IMR-90 (cell line): ENCODE data around the gene MLLT1. TPM values are rescaled to one million over a fixed set of nuclear protein-coding genes. Genes with fewer than 3 reads are reported as not detected.

Experiments used
- ATAC-seq: fragments of 200-7000 bp; cut with Tn5 transposase; 2 replicates; pipeline ENCODE4 v1.9.1; 2020; ENCODE audit warnings: low read depth, mild to moderate bottlenecking, moderate library complexity
- BruUV-seq: library from RNA; stranded (reverse); fragments of 400-500 nt; replicated peaks from 2 replicates; lab custom pipeline; 2021; lab: Mats Ljungman, UMichigan
- CTCF ChIA-PET: fragments of 300-600 bp; formaldehyde crosslinking; extraction: SDS; loops from one replicate; lab custom pipeline; 2021; ENCODE audit warnings: antibody characterized with exemption; lab: Yijun Ruan, JAX
- POLR2A ChIA-PET: fragments of 300-600 bp; sonication (Branson Sonifier 250); formaldehyde crosslinking; loops from one replicate; lab custom pipeline; 2022; ENCODE audit warnings: antibody characterized with exemption; ENCODE audit not compliant: unreplicated experiment; lab: Charles Lee
- DNase-seq: peaks from one replicate; pipeline ENCODE4 v3.0.0; 2013
- H2AFZ ChIP-seq: replicated peaks from 2 replicates; pipeline ENCODE3; 2013; ENCODE audit warnings: low read length, mild to moderate bottlenecking; ENCODE audit not compliant: poor library complexity
- H2AK5ac ChIP-seq: 2 replicates; pipeline ENCODE4 v1.6.1; 2013; ENCODE audit warnings: low read depth, low read length, inconsistent platforms
- H2AK9ac ChIP-seq: replicated peaks from 2 replicates; pipeline ENCODE3; 2013; ENCODE audit warnings: mild to moderate bottlenecking, low read depth, low read length, moderate library complexity; ENCODE audit not compliant: poor library complexity
- H2BK120ac ChIP-seq: 2 replicates; pipeline ENCODE4 v1.6.1; 2013; ENCODE audit warnings: low read depth, low read length, inconsistent platforms
- H2BK15ac ChIP-seq: 3 replicates; pipeline ENCODE4 v1.6.1; 2013; ENCODE audit warnings: low read depth, low read length, inconsistent platforms
- H2BK20ac ChIP-seq: 2 replicates; pipeline ENCODE4 v1.6.1; 2013; ENCODE audit warnings: low read depth, mild to moderate bottlenecking, inconsistent platforms, low read length, moderate library complexity
- H2BK5ac ChIP-seq: 2 replicates; pipeline ENCODE4 v1.6.1; 2013; ENCODE audit warnings: mild to moderate bottlenecking, low read depth, low read length, inconsistent platforms; ENCODE audit not compliant: poor library complexity, severe bottlenecking
- H3K14ac ChIP-seq: replicated peaks from 2 replicates; pipeline ENCODE4 v1.6.1; 2013; ENCODE audit warnings: low read depth, low read length, inconsistent platforms
- H3K18ac ChIP-seq: 2 replicates; pipeline ENCODE4 v1.6.1; 2013; ENCODE audit warnings: low read depth, low read length, control low read depth
- H3K23ac ChIP-seq: 2 replicates; pipeline ENCODE4 v1.6.1; 2013; ENCODE audit warnings: low read depth, low read length, inconsistent platforms
- H3K27ac ChIP-seq: 2 replicates; pipeline ENCODE4 v1.5.1; 2013; ENCODE audit warnings: mild to moderate bottlenecking, control low read depth, low read length; ENCODE audit not compliant: insufficient read depth
- H3K27me3 ChIP-seq: 2 replicates; pipeline ENCODE4 v1.6.1; 2013; ENCODE audit warnings: low read length; ENCODE audit not compliant: control insufficient read depth, insufficient read depth
- H3K36me3 ChIP-seq: 2 replicates; pipeline ENCODE4 v1.6.1; 2013; ENCODE audit warnings: low read length, mixed read lengths; ENCODE audit not compliant: control insufficient read depth, insufficient read depth
- H3K4ac ChIP-seq: 2 replicates; pipeline ENCODE4 v1.6.1; 2013; ENCODE audit warnings: low read depth, low read length, inconsistent platforms
- H3K4me1 ChIP-seq: 2 replicates; pipeline ENCODE4 v1.6.1; 2013; ENCODE audit warnings: low read length, mixed read lengths; ENCODE audit not compliant: control insufficient read depth, insufficient read depth
- H3K4me2 ChIP-seq: 2 replicates; pipeline ENCODE4 v1.6.1; 2013; ENCODE audit warnings: low read depth, mild to moderate bottlenecking, control low read depth, low read length, moderate library complexity
- H3K4me3 ChIP-seq: 2 replicates; pipeline ENCODE4 v1.5.1; 2013; ENCODE audit warnings: low read depth, mild to moderate bottlenecking, control low read depth, low read length, moderate library complexity; ENCODE audit not compliant: insufficient read depth
- H3K56ac ChIP-seq: 2 replicates; pipeline ENCODE4 v1.6.1; 2013; ENCODE audit warnings: low read length, inconsistent platforms; ENCODE audit not compliant: insufficient read depth; ENCODE audit errors: extremely low read depth
- H3K79me1 ChIP-seq, 2 experiments: 2 replicates each; pipeline ENCODE4 v1.6.1; 2013; ENCODE audit warnings: low read length in 2 of 2, inconsistent platforms in 1 of 2, low read depth in 1 of 2
- H3K9ac ChIP-seq: 2 replicates; pipeline ENCODE4 v1.6.1; 2013; ENCODE audit warnings: low read depth, low read length, control low read depth
- H3K9me1 ChIP-seq: 2 replicates; pipeline ENCODE4 v1.6.1; 2013; ENCODE audit warnings: low read length, inconsistent platforms; ENCODE audit not compliant: insufficient read depth
- H3K9me3 ChIP-seq: 2 replicates; pipeline ENCODE4 v1.6.1; 2013; ENCODE audit warnings: low read length; ENCODE audit not compliant: control insufficient read depth, insufficient read depth
- H4K20me1 ChIP-seq: 2 replicates; pipeline ENCODE4 v1.6.1; 2013; ENCODE audit warnings: low read length, inconsistent platforms; ENCODE audit not compliant: insufficient read depth
- H4K5ac ChIP-seq: 2 replicates; pipeline ENCODE4 v1.6.1; 2013; ENCODE audit warnings: mild to moderate bottlenecking, low read depth, low read length, control low read depth
- H4K8ac ChIP-seq, 2 experiments: 2 replicates each; pipeline ENCODE4 v1.6.1; 2013; ENCODE audit warnings: low read depth in 2 of 2, low read length in 2 of 2, control low read depth in 1 of 2, inconsistent platforms in 1 of 2
- H4K91ac ChIP-seq: 2 replicates; pipeline ENCODE4 v1.6.1; 2013; ENCODE audit warnings: low read depth, low read length, inconsistent platforms; ENCODE audit not compliant: insufficient read depth
- CEBPB ChIP-seq: IDR thresholded peaks from 2 replicates; pipeline ENCODE4 v1.6.1; 2012; ENCODE audit warnings: low read depth, low read length, improper control_type of control experiment
- FOS ChIP-seq: fragments of 150-350 bp; IDR thresholded peaks from 2 replicates; pipeline ENCODE4 v1.6.1; 2016; ENCODE audit warnings: low read depth, low read length
- MAFK ChIP-seq: IDR thresholded peaks from 2 replicates; pipeline ENCODE4 v1.6.1; 2012; ENCODE audit warnings: low read depth, low read length, improper control_type of control experiment
- MAZ ChIP-seq: IDR thresholded peaks from 2 replicates; pipeline ENCODE4 v1.6.1; 2012; ENCODE audit warnings: low read depth, mild to moderate bottlenecking, low read length, improper control_type of control experiment, moderate library complexity, borderline replicate concordance
- MXI1 ChIP-seq: IDR thresholded peaks from 2 replicates; pipeline ENCODE4 v1.6.1; 2012; ENCODE audit warnings: low read depth, mild to moderate bottlenecking, low read length, moderate library complexity, borderline replicate concordance
- POLR2A ChIP-seq: IDR thresholded peaks from 2 replicates; pipeline ENCODE4 v1.6.1; 2012; ENCODE audit warnings: mild to moderate bottlenecking, low read depth, low read length
- RAD21 ChIP-seq: IDR thresholded peaks from 2 replicates; pipeline ENCODE4 v1.6.1; 2012; ENCODE audit warnings: low read length, improper control_type of control experiment
- RFX5 ChIP-seq: IDR thresholded peaks from 2 replicates; pipeline ENCODE4 v1.8.0; 2012; ENCODE audit warnings: low read depth, mild to moderate bottlenecking, low read length, moderate library complexity
- SMC3 ChIP-seq: fragments of 150-350 bp; IDR thresholded peaks from 2 replicates; pipeline ENCODE4 v1.6.1; 2016; ENCODE audit warnings: low read depth, mild to moderate bottlenecking, antibody characterized with exemption, low read length, moderate library complexity
- WGBS, 2 experiments: methylation state at CpG; one replicate each; pipeline versions ENCODE4 v1.1.5 to v1.1.7; 2013; ENCODE audit warnings: missing lambda C conversion rate in 2 of 2; ENCODE audit not compliant: insufficient read length in 1 of 2; ENCODE audit errors: extremely low coverage in 2 of 2; 5-methylcytosine and 5-hydroxymethylcytosine counted together
- dilution Hi-C: fragments of 300-500 bp; cut with HindIII; formaldehyde crosslinking; loops from one replicate; pipeline ENCODE4 v1.14.3; 2018; ENCODE audit warnings: low sequenced_read_pairs; ENCODE audit not compliant: unreplicated experiment
- in situ Hi-C: fragments of 300-500 bp; cut with MboI; formaldehyde crosslinking; loops from 3 replicates; pipeline ENCODE4 v1.14.3; 2019; ENCODE audit warnings: low sequenced_read_pairs, inconsistent platforms, mixed read lengths
- intact Hi-C: fragments of 100-400 bp; cut with micrococcal nuclease; formaldehyde crosslinking; loops from 2 replicates; pipeline ENCODE4 v1.10.0; 2022
- polyA plus RNA-seq, 3 experiments: library from polyadenylated mRNA; depleted of rRNA; stranded (reverse); fragments of >200 nt; gene quantifications; 2 replicates each; pipeline ENCODE4 v1.2.3, GENCODE V29; 2012; ENCODE audit warnings: low replicate concordance in 1 of 3
- total RNA-seq: library from RNA; depleted of rRNA; stranded (reverse); fragments of >200 nt; gene quantifications from 2 replicates; pipeline ENCODE4 v1.2.3, GENCODE V29; 2012
- TF ChIP-seq, protein P1 (sequence below): fragments of 150-350 bp; IDR thresholded peaks from 2 replicates; pipeline ENCODE4 v1.6.1; 2016; ENCODE audit warnings: low read depth, mild to moderate bottlenecking, low read length, moderate library complexity, borderline replicate concordance
- TF ChIP-seq, protein P2 (sequence below): fragments of 150-350 bp; IDR thresholded peaks from 2 replicates; pipeline ENCODE4 v1.6.1; 2017; ENCODE audit warnings: mild to moderate bottlenecking, antibody characterized with exemption, low read length, low read depth
- TF ChIP-seq, protein P3 (sequence below): conservative IDR thresholded peaks from 2 replicates; pipeline ENCODE4 v1.5.1; 2012; ENCODE audit warnings: mild to moderate bottlenecking, low read depth, low read length, improper control_type of control experiment

MLLT1 gene
- total and polyA plus RNA-seq, 2 of the 4 experiments (the other 2 are of a cell fraction), result 1.3 to 30.6 TPM

DNA sequence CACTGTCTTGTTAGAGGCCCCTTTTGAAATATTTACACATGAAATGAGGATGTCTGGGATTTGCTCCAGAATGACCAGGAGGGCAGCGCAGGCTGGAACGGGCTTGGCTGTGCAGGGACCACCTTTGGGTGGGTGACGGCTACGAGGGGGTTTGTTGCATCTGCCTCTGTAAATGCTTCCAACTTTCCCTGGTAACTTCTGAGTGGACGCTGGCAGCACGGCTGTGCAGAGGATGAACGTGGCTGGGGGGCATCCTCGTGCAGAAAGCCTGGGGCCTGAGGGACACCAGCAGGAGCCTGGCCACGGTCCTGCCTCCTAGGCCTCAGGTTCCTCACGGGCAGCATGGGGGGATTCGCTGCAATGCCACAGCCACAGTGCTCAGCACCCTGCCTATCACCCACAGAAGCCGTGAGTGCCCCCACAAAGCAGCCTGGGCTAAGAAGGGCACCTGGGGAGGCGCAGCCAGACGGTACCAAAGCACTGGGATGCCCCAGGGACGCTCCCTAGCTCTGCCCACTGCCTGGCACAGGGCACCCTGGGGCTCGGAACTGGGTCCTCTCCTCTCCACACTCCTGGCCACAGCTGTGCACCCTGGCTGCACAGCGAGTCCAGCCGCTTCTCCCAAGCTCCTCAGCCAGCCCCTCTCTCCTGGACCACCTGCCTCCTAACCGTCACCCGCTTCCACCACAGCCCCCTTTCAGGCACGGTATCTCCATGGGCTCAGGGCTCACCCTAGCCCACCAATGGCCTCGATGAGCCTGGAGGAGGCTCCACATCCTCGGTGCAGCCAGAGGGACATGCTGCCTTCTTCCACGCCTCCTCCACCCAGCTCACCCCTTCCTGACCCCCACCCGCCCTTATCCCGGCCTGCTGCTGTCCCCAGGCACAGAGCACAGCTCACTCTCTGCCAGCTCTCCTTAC is 44.5 kb downstream of the MLLT1 start:
- Histone ChIP-seq H3K9ac (no peak overlapping the region), H3K56ac (no peak overlapping the region), H3K27ac (no peak overlapping the region), H4K5ac (no peak overlapping the region), H3K79me1 (peaks cover 44 to 94% of the 10 kb centered on the region in 2 experiments), H4K8ac (no peak overlapping the region), H2BK20ac (no peak overlapping the region), H2AFZ (no peak overlapping the region), H4K20me1 (peaks cover 85% of the 10 kb centered on the region), H3K36me3 (peaks cover 4% of the 10 kb centered on the region; the same call in 1 of the 2 replicates), H2BK15ac (no peak overlapping the region), H2BK5ac (no peak overlapping the region), H3K4me3 (no peak overlapping the region), H3K9me1 (peaks cover 51% of the 10 kb centered on the region), H3K27me3 (no peaks in the 10 kb centered on the region), H3K23ac (no peak overlapping the region), H4K91ac (no peak overlapping the region), H3K4me2 (no peak overlapping the region), H3K4ac (peak overlapping the region; percentile 10), H2BK120ac (no peak overlapping the region), H2AK9ac (no peak overlapping the region), H3K18ac (no peak overlapping the region), H3K14ac (peak overlapping the region; percentile 44; the same call in 1 of the 2 replicates), H3K4me1 (peaks cover 37% of the 10 kb centered on the region), H2AK5ac (peak overlapping the region; percentile 56), H3K9me3 (no peaks in the 10 kb centered on the region)
- intact Hi-C loops, result no loop called here
- TF ChIP-seq POLR2A (no peak), RFX5 (no peak), MAFK (no peak), MAZ (no peak), CEBPB (no peak), SMC3 (no peak), RAD21 (no peak), FOS (no peak), MXI1 (no peak)
- TF ChIP-seq, protein P1, sequence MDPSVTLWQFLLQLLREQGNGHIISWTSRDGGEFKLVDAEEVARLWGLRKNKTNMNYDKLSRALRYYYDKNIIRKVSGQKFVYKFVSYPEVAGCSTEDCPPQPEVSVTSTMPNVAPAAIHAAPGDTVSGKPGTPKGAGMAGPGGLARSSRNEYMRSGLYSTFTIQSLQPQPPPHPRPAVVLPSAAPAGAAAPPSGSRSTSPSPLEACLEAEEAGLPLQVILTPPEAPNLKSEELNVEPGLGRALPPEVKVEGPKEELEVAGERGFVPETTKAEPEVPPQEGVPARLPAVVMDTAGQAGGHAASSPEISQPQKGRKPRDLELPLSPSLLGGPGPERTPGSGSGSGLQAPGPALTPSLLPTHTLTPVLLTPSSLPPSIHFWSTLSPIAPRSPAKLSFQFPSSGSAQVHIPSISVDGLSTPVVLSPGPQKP, result no peak
- TF ChIP-seq, protein P2, sequence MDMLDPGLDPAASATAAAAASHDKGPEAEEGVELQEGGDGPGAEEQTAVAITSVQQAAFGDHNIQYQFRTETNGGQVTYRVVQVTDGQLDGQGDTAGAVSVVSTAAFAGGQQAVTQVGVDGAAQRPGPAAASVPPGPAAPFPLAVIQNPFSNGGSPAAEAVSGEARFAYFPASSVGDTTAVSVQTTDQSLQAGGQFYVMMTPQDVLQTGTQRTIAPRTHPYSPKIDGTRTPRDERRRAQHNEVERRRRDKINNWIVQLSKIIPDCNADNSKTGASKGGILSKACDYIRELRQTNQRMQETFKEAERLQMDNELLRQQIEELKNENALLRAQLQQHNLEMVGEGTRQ, result no peak
- TF ChIP-seq, protein P3, sequence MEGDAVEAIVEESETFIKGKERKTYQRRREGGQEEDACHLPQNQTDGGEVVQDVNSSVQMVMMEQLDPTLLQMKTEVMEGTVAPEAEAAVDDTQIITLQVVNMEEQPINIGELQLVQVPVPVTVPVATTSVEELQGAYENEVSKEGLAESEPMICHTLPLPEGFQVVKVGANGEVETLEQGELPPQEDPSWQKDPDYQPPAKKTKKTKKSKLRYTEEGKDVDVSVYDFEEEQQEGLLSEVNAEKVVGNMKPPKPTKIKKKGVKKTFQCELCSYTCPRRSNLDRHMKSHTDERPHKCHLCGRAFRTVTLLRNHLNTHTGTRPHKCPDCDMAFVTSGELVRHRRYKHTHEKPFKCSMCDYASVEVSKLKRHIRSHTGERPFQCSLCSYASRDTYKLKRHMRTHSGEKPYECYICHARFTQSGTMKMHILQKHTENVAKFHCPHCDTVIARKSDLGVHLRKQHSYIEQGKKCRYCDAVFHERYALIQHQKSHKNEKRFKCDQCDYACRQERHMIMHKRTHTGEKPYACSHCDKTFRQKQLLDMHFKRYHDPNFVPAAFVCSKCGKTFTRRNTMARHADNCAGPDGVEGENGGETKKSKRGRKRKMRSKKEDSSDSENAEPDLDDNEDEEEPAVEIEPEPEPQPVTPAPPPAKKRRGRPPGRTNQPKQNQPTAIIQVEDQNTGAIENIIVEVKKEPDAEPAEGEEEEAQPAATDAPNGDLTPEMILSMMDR, result no peak
- BruUV-seq, result no TSS peak
- dilution Hi-C loops, result no loop called here
- ChIA-PET POLR2A (no interaction called here), CTCF (no interaction called here)
- ATAC-seq, result no peak; the same call in 1 of the 2 replicates
- WGBS, 2 experiments, result 80% methylated on average over 14 of the region's 26 CpGs; no CpG with 5 or more reads in 1 of the 2 experiments
- no peak for DNase-seq
- in situ Hi-C loops, result no loop called here
